HG02642 (cell line): ENCODE results near the gene CRNKL1.

Source experiments
- ATAC-seq: cut with Tn5 transposase; IDR thresholded peaks from one replicate; pipeline ENCODE4 v1.9.1; 2021; ENCODE audit warnings: mild to moderate bottlenecking; ENCODE audit not compliant: unreplicated experiment, poor library complexity

CRNKL1 gene

GRCh38 chr20:20063941-20064702 is 11.9 kb upstream of the CRNKL1 start:
- no peak for ATAC-seq

GRCh38 chr20:20060234-20060998 is 8.2 kb upstream of the CRNKL1 start:
- no peak for ATAC-seq

DNA sequence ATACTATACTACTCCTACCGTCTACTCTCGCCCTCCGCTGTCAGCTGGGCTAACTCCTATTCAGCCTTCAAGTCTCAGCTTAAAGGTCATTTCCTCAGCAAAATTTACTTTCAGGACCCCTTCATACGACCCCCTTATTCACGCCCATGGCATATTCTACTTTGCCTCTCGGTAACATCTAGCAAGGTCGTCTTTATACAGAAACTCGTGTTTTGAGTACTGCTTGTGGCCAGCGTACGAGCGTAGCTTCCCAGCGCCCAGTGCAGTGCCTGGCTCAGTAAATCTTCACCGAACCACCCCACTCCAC is 546 bp downstream of the CRNKL1 start:
- ATAC-seq: no peak

- no peak for ATAC-seq
Observed at GRCh38 chr20:20039752-20040387, 12.4 kb downstream of the CRNKL1 start.

DNA sequence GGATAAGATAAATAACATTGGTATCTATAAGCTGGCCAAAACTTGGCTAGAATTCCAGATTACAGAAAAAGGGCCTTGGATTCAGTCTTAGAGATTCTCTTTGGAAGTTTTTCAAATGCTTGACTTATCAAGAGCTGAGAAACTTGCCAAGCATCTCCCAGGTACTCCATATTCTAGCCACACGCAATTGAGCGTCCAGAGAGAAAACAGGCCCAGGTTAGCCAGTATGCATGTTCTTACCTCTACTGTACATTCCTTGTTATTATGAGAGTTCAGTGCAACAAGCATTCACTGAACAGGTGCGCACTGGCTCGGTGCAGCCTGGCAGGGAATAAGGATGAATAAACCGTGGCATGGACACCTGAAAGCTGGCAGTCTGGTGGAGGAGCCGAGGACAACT is 13.7 kb downstream of the CRNKL1 start:
- no peak for ATAC-seq

DNA sequence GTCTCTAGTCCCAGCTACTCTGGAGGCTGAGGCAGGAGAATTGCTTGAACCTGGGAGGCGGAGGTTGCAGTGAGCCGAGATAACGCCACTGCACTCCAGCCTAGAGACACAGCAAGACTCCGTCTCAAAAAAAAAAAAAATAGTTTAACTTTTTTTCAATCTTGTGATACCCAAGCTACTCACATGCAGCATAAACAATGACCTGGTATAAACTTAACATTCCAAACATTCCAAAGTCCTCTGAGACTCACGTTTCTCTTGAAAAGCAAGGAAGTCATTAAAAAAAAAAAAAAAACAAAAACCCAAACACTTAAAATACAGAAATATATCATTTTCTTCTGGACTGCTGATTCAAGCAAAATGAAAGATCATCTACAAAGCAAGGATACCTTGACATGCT is 14.3 kb downstream of the CRNKL1 start:
- no peak for ATAC-seq

DNA sequence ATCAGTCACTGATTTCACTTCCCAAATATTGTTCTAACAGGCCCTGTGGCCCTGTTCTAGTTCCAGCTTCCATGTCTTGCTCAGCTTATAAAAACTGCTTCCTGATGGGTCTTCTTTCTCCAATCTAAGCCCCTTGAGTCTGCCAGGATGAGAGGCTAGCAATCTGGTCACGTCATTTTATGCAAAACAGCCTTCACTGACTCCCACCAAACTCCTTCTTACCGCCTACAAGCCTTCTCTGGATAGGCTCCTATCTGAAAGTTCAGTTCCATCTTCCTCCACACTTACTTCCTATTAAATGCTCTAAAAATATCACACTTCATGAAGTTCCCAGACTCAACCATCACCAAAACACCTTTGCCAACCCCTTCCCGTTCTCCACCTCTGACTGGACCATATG is 15.5 kb downstream of the CRNKL1 start:
- ATAC-seq: no peak

DNA sequence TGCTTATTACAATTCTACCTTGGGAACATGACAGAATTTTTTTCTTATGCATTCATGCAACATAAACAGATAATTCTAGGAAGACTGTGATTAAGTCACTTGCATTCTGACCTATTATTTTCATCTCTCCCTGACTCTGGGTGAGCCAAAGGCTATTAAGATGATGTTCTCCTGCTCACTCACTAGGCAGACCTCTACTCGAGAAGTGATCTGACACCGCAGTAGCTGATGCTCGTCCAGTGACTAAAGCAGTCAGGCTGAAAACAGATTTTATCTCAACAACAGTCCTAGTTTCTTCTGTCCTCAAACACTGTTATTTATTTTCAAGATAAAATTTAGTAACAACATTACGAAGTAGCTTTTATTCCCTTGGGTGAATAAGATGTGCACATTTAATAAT is 17.8 kb downstream of the CRNKL1 start:
- no peak for ATAC-seq

GRCh38 chr20:20031790-20032189 is 20.5 kb downstream of the CRNKL1 start:
- ATAC-seq: no peak

GRCh38 chr20:20027284-20027683 is 25.0 kb downstream of the CRNKL1 start:
- no peak for ATAC-seq

- ATAC-seq: no peak
Observed at GRCh38 chr20:20024942-20025341, 27.3 kb downstream of the CRNKL1 start.

- ATAC-seq: no peak
Observed at GRCh38 chr20:20023395-20023794, 28.9 kb downstream of the CRNKL1 start.

- peak; percentile 52 for ATAC-seq
Observed at GRCh38 chr20:20022498-20022897, 29.8 kb downstream of the CRNKL1 start.

- ATAC-seq: no peak
Observed at GRCh38 chr20:20021835-20022234, 30.4 kb downstream of the CRNKL1 start.

DNA sequence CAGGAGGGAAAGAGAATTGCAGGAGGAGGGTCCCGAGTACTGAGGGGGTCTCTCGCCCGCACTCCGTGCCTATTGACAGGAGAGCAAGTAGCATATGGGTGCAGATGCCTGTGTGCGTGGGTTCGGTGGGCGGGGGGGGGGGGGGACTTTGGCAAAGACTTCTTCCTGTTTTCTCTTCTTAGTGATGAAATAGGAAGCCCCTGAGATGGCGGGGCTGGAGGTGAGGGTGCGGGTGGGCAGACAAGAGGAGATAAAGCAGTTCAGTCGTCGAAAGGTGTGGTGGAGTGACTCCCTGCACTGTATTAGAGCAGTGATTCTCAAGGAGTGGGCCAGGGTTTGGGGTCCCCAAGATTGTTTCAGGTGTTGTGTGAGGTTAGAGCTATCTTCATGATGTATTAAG is 31.4 kb downstream of the CRNKL1 start:
- no peak for ATAC-seq

DNA sequence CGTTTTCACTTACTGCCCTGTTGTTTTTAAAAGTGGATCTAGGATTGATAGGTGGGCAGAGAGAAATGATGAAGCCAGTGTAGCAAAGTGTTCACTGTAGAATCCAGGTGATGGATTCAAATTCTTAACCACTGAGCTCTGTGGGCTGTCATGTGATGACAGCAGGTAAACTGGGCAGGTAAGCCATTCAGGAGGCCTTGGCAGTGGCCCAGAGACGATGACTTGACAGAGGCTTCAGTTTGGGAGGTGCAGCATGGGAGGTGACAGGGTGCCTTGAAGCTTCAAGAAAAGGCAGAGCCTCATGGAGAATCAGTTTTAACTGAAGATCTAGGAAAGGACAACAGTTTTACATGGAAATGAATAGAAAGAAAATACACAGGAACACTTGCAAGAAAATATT is 33.1 kb downstream of the CRNKL1 start:
- no peak for ATAC-seq

DNA sequence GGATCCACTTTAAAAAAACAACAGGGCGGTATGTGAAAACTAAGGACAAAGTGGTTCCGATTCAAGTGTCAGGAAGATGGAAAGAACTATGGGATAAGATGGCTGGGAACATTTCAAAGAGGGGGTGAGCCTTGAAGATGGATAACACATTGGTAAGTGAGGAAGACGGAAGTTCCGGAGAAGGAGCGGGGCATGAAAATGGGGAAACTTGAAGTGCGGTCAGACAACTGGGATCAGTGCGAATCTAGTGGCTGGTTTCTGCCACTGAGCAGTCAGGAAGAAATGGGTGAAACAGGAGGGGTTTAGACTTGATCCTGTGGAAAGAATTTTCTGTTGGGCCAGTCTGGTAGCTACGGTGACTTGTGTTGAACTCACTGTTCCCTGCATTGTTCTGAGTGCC is 33.9 kb downstream of the CRNKL1 start:
- no peak for ATAC-seq

DNA sequence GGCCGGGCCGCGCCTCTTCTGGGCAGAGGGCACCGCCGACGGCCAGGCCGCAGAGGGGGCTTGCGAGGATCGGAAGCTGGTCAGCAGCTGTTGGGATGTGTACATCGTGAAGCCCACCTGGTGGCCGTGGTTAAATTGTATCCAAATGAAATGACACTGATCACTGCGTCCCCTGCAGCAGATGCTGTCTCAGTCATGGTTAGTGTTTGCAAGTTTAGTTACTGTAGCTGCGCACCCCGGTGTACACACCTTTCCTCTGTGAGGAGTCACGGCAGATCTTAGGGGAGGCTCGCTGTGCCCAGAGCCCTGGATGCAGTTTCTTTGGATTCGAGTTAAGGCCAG is 34.5 kb downstream of the CRNKL1 start:
- peak; percentile 6 for ATAC-seq

DNA sequence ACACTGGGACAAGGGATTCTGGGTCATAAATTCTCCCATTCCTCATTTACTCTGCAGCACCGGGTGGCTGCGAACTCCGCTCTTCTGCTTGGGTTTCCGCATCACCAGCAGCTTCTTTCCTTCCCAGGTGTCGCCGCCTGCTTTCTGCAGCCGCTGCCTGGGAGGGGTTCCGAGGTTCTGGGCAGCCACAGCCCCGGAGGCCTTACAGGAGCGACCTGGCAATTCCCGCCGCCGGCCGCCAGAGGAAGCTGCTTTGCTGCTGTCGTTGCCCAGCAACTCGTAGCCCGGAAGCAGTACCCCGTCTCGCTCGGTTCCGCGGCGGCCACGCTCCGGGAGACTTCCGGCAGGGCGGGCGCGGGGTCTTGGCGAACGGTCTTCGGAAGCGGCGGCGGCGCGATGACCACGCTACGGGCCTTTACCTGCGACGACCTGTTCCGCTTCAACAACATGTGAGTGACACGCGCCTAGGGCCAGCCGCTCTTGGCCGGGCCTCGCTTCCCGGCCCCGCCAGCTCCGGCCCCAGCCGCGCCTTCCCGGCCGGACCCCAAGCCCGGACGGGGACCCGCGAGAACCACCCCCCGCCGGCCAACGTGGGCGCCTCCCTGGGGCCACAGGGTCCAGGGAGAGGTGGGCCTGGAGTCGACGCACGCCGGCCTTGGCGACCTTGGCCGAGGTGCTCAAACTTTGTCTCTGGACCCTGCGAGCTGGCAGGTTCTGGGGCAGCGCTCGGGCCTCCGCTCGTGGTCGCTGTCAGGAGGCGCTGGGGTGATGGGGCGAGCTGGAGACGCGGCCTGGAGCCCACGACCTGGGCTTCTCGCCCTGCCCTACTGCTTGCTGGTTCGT is 35.0 kb downstream of the CRNKL1 start, which contains the start of gene NAA20:
TSS of gene NAA20 (plus strand) at position 362 of the 843 bp plus-strand sequence. CDS start at position 397, 35 bp downstream.
- peak; percentile 99 for ATAC-seq

DNA sequence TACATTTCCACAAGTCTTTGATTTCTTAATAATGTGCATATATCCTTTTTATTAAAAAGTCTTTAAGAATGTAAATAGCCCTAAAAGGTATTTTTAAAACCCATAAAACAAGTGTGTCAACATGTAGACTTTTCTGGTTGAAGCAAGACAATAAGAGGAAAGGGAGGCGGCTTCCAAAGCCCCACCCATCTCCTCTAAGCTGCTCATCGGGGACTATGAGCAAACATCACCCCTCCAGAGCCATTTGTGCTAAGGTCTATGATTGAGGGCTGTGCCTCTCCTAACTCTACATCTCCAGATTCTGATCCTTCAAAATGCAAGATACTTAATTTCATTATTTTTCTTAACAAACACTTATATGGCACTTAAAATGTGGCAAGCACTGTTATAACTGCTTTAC is 37.6 kb downstream of the CRNKL1 start:
- ATAC-seq: no peak

DNA sequence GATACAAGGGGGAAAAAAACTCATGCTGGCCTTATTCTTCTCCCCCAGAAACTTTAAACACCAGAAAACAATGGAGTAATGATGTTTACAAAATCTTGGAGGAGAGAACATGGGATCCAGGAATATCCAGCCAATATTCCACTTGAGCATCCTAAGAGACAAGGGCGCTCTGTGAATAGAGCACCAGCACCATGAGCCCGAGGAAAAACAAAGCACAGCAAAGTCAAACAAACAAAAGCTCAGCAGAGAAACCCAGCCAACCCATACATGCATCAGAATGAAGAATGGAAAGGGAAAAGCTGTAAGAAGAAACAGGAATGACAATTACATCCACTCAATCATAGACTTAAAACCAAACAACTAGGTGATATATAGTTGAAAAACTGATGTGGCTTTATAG is 39.7 kb downstream of the CRNKL1 start:
- no peak for ATAC-seq
